Loucy (cell line): Measurements from ENCODE around the gene ALAS2.

Experiments used
- H2AFZ ChIP-seq: fragments of 200-600 bp; sonication (generic); 2 replicates; pipeline ENCODE4 v1.6.0; 2016; ENCODE audit warnings: antibody characterized with exemption, mild to moderate bottlenecking, low read length, moderate library complexity
- H3F3A ChIP-seq: fragments of 200-600 bp; 2 replicates; pipeline ENCODE4 v1.6.0; 2016; ENCODE audit warnings: antibody characterized with exemption, low read depth, mild to moderate bottlenecking
- H3K27me3 ChIP-seq: fragments of 200-600 bp; sonication (generic); 2 replicates; pipeline ENCODE4 v1.6.1; 2014; ENCODE audit warnings: low read length, mild to moderate bottlenecking; ENCODE audit not compliant: insufficient read depth, poor library complexity, severe bottlenecking
- H3K36me3 ChIP-seq: fragments of 200-600 bp; sonication (generic); 2 replicates; pipeline ENCODE4 v1.6.1; 2016; ENCODE audit warnings: low read length; ENCODE audit not compliant: insufficient read depth
- H3K4me1 ChIP-seq: fragments of 200-600 bp; sonication (generic); 2 replicates; pipeline ENCODE4 v1.5.1; 2014; ENCODE audit warnings: low read length, mild to moderate bottlenecking; ENCODE audit not compliant: insufficient read depth, poor library complexity, severe bottlenecking
- H3K4me2 ChIP-seq: fragments of 200-600 bp; sonication (generic); 2 replicates; pipeline ENCODE4 v1.6.0; 2014; ENCODE audit warnings: antibody characterized with exemption, low read length, low read depth, mild to moderate bottlenecking; ENCODE audit not compliant: poor library complexity, severe bottlenecking
- H3K4me3 ChIP-seq: fragments of 200-600 bp; sonication (generic); 2 replicates; pipeline ENCODE4 v1.5.1; 2014; ENCODE audit warnings: low read length, mild to moderate bottlenecking, mixed read lengths; ENCODE audit not compliant: poor library complexity, severe bottlenecking
- H3K79me2 ChIP-seq: fragments of 200-600 bp; sonication (generic); 2 replicates; pipeline ENCODE4 v1.6.1; 2014; ENCODE audit warnings: low read length; ENCODE audit not compliant: insufficient read depth
- H3K9ac ChIP-seq: fragments of 200-600 bp; sonication (generic); 2 replicates; pipeline ENCODE4 v1.6.0; 2014; ENCODE audit warnings: mild to moderate bottlenecking, low read depth, low read length, moderate library complexity; ENCODE audit not compliant: poor library complexity, severe bottlenecking
- H3K9me2 ChIP-seq: fragments of 200-600 bp; sonication (generic); replicated peaks from 2 replicates; pipeline ENCODE4 v1.6.1; 2016; ENCODE audit warnings: low read depth, low read length, mixed read lengths
- H3K9me3 ChIP-seq: fragments of 200-600 bp; sonication (generic); 2 replicates; pipeline ENCODE4 v1.6.1; 2014; ENCODE audit warnings: mild to moderate bottlenecking, antibody characterized with exemption, low read length, low read depth; ENCODE audit not compliant: insufficient read depth
- H4K20me1 ChIP-seq: fragments of 200-600 bp; sonication (generic); 2 replicates; pipeline ENCODE4 v1.6.0; 2014; ENCODE audit warnings: antibody characterized with exemption, low read length, mild to moderate bottlenecking; ENCODE audit not compliant: insufficient read depth, poor library complexity, severe bottlenecking
- CTCF ChIP-seq: fragments of 200-600 bp; sonication (generic); conservative IDR thresholded peaks from 2 replicates; pipeline ENCODE4 v1.5.1; 2014; ENCODE audit warnings: mild to moderate bottlenecking, antibody characterized with exemption, low read length
- EZH2phosphoT487 ChIP-seq: fragments of 200-600 bp; IDR thresholded peaks from 2 replicates; pipeline ENCODE4 v1.6.1; 2018; ENCODE audit warnings: antibody characterized with exemption, mild to moderate bottlenecking, moderate library complexity, borderline replicate concordance

Gene ALAS2

GRCh38 chrX:54995621-54996020, 35.2 kb downstream of the ALAS2 start:
- no peaks in the 10 kb centered on the region for H4K20me1 ChIP-seq
- H3K9me3 ChIP-seq, result no peaks in the 10 kb centered on the region
- peaks cover 5% of the 10 kb centered on the region for H3K79me2 ChIP-seq
- no peak overlapping the region for H3K9ac ChIP-seq
- no peaks in the 10 kb centered on the region for H3K4me1 ChIP-seq
- H3F3A ChIP-seq, result no peaks in the 10 kb centered on the region
- H3K4me2 ChIP-seq, result no peak overlapping the region
- H3K9me2 ChIP-seq, result no peaks in the 10 kb centered on the region
- H3K27me3 ChIP-seq, result no peaks in the 10 kb centered on the region
- H2AFZ ChIP-seq, result no peak overlapping the region
- TF ChIP-seq EZH2phosphoT487 (no peak), CTCF (no peak)
- no peak overlapping the region for H3K4me3 ChIP-seq
- no peaks in the 10 kb centered on the region for H3K36me3 ChIP-seq

GRCh38 chrX:54994668-54995351, 36.0 kb downstream of the ALAS2 start:
- no peaks in the 10 kb centered on the region for H3K79me2 ChIP-seq
- no peak overlapping the region for H3K4me2 ChIP-seq
- H3K9me3 ChIP-seq, result no peaks in the 10 kb centered on the region
- H3K9ac ChIP-seq, result no peak overlapping the region
- H2AFZ ChIP-seq, result no peak overlapping the region
- TF ChIP-seq EZH2phosphoT487 (no peak), CTCF (no peak)
- no peaks in the 10 kb centered on the region for H3K36me3 ChIP-seq
- H3K4me1 ChIP-seq, result no peaks in the 10 kb centered on the region
- H3K4me3 ChIP-seq, result no peak overlapping the region
- H3K9me2 ChIP-seq, result no peaks in the 10 kb centered on the region
- no peaks in the 10 kb centered on the region for H4K20me1 ChIP-seq
- no peaks in the 10 kb centered on the region for H3K27me3 ChIP-seq
- no peaks in the 10 kb centered on the region for H3F3A ChIP-seq

- H3K9me2 ChIP-seq, result no peaks in the 10 kb centered on the region
- H3F3A ChIP-seq, result no peaks in the 10 kb centered on the region
- no peak within 1 kb of the TSS for H3K4me3 ChIP-seq
- no peak for TF ChIP-seq CTCF
- H3K36me3 ChIP-seq, result no peaks in the 10 kb centered on the region
- no peak within 1 kb of the TSS for H3K4me2 ChIP-seq
- no peaks in the 10 kb centered on the region for H3K79me2 ChIP-seq
- H3K27me3 ChIP-seq, result no peaks in the 10 kb centered on the region
- no peaks in the 10 kb centered on the region for H3K9me3 ChIP-seq
- H3K9ac ChIP-seq, result no peak within 1 kb of the TSS
- H3K4me1 ChIP-seq, result no peaks in the 10 kb centered on the region
- no peak within 1 kb of the TSS for H2AFZ ChIP-seq
- H4K20me1 ChIP-seq, result no peaks in the 10 kb centered on the region
Observed at GRCh38 chrX:54994099-54994498, 36.7 kb downstream of the ALAS2 start, which contains the start of gene PFKFB1. PFKFB1 (minus strand) TSS chrX:54994188; CDS start chrX:54994007, 181 bp downstream.
